ENCODE data around the gene TJAP1.

- TF ChIP-seq POLR2A (IDR thresholded peaks at IDR 0.05; ENCODE audit: low read depth, low read length) (peak; percentile 81), POLR2AphosphoS5 (IDR thresholded peaks at IDR 0.05; ENCODE audit: low read depth, low read length) (peak; percentile 66; the same call in 1 of the 2 replicates), TAF1 (IDR thresholded peaks at IDR 0.05; ENCODE audit: borderline replicate concordance, low read depth, low read length) (peak; percentile 92)
Observed at GRCh38 chr6:43477235-43478007, at the start of gene TJAP1.
